Esophagus muscularis mucosa (tissue), 4 donors: ENCODE results near the gene NFATC4.

Source experiments
- CTCF ChIP-seq, 3 experiments: fragments of 200-600 bp in 2 of 3; fragments of 450-650 bp in 1 of 3; sonication (generic) in 2 of 3; IDR thresholded peaks; one replicate each; pipeline ENCODE4 v1.5.1; 2017 to 2019; ENCODE audit warnings: antibody characterized with exemption in 3 of 3, mild to moderate bottlenecking in 2 of 3, moderate library complexity in 1 of 3
- EP300 ChIP-seq: sonication (generic); formaldehyde crosslinking; IDR thresholded peaks from one replicate; pipeline ENCODE4 v1.6.1; 2017; ENCODE audit warnings: antibody characterized with exemption
- POLR2AphosphoS5 ChIP-seq, 2 donors: sonication (generic); formaldehyde crosslinking; IDR thresholded peaks; one replicate each; pipeline ENCODE4 v1.6.1; 2017; ENCODE audit warnings: antibody characterized with exemption in 2 of 2

GRCh38 chr14:24353559-24354481 is 14.2 kb upstream of the NFATC4 start:
- TF ChIP-seq CTCF (IDR thresholded peaks at IDR 0.05) (no peak), POLR2AphosphoS5 (IDR thresholded peaks at IDR 0.05) (no peak), EP300 (no peak)
